Activated naive CD8-positive, alpha-beta T cell treated with anti-CD3 and anti-CD28 coated beads, Interleukin-2, amount 50 U/mL, for 24 hours (primary cell): ENCODE data around the gene FOXA3.

ENCODE experiments used
- ATAC-seq: fragments of 150-1000 bp; cut with Tn5 transposase; one replicate; pipeline ENCODE4 v1.10.0; 2021
- DNase-seq: peaks from one replicate; pipeline ENCODE4 v3.0.0; 2021
- H3K27ac Mint-ChIP-seq: one replicate; pipeline ENCODE4 v1.8.0; 2021; ENCODE audit warnings: mild to moderate bottlenecking, mixed read lengths
- H3K27me3 Mint-ChIP-seq: one replicate; pipeline ENCODE4 v1.8.0; 2021; ENCODE audit warnings: mixed read lengths
- H3K36me3 Mint-ChIP-seq: one replicate; pipeline ENCODE4 v1.8.0; 2021; ENCODE audit warnings: low read depth, mixed read lengths
- H3K4me1 Mint-ChIP-seq: one replicate; pipeline ENCODE4 v1.8.0; 2021; ENCODE audit warnings: mixed read lengths
- H3K4me3 Mint-ChIP-seq: one replicate; pipeline ENCODE4 v1.8.0; 2021; ENCODE audit warnings: mild to moderate bottlenecking, moderate library complexity, mixed read lengths
- H3K9me3 Mint-ChIP-seq: one replicate; pipeline ENCODE4 v1.8.0; 2021; ENCODE audit warnings: mixed read lengths

Gene FOXA3

DNA sequence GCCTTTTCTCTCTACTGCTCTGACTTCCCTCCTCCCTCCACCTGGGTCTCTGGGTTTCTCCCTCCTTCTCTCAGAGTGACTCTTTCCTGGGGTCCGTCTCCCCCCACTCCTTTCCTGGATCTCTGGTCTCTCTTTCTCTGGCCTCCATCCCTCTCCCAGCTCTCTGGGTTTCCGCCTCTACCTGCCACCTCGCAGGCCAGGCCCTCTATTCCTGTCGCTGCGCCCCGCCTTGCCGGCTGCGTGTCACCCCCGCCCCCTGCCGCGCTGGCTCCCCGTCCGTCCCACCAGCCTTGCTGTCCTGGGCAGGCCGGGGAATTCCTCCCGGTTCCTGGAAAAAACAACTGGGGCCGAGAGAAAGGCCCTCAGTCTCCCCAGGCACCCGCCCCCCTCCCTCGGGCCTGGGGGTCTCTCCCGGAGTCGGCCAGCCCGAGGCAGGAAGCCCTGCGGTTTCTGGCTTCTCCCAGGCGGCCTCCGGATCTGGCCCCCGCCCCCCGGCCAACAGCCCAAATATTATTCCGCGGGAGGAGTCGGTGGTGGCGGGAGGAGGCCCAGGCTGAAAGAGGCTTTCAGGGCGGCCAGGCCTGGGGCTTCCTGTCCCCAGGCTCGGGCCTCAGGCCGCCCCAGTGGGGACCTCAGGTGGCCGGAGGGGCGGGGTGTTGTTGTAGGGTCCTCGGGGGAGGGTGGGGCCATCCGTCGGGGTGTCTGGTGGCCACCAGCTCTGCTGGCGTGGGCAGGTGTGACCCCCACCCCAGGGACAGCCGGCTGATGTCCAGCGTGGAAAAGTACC lies 12.5 kb downstream of the FOXA3 start:
- Mint-ChIP-seq H3K4me1 (peaks cover 22% of the 10 kb centered on the region), H3K4me3 (peak overlapping the region; percentile 62), H3K27ac (no peak overlapping the region), H3K9me3 (no peaks in the 10 kb centered on the region), H3K36me3 (no peaks in the 10 kb centered on the region), H3K27me3 (peaks cover 24% of the 10 kb centered on the region)
- peak; percentile 29 for ATAC-seq
- peak; percentile 51 for DNase-seq

DNA sequence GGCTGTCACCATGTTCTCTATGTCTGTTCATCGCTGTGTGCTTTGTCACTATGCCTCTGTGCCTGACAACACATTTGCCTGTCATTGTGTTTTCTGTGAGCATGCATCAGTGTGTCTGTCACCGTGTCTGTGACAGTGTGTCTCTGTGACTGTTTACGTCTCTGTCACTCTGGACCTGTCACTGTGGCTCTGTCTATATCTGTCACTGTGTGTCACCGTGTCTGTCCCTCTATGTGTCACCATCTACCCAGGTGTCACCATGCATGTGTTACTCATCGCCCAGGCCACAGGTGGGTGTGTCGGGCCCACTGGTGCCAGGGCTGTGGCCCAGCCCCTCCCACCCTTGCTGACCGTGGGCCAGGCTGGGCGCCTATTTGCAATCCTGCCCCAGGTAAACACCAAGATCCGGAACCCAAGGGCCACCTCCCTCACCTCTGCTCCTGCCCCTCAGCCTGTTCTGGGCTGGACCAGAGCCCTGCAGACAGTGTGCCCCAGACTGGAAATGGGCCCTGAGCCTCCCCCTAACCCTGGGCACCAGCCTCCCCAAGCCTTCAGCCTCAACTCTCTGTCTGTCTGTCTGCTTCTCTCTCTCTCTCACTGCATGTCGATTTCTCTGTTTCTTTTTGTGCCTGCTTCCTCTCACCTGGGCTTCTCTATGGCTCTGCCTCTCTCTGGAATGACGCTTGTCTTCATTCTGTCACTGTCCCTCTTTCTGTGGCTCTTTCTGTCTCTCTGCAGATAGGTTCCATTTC lies 14.1 kb downstream of the FOXA3 start:
- Mint-ChIP-seq H3K27ac (no peak overlapping the region), H3K4me1 (peaks cover 31% of the 10 kb centered on the region), H3K9me3 (no peaks in the 10 kb centered on the region), H3K4me3 (no peak overlapping the region), H3K27me3 (peaks cover 24% of the 10 kb centered on the region), H3K36me3 (no peaks in the 10 kb centered on the region)
- ATAC-seq = peak; percentile 74
- DNase-seq = no peak

GRCh38 chr19:45879055-45879454 lies 14.9 kb downstream of the FOXA3 start:
- Mint-ChIP-seq H3K9me3 (no peaks in the 10 kb centered on the region), H3K4me1 (peaks cover 39% of the 10 kb centered on the region), H3K27me3 (peaks cover 24% of the 10 kb centered on the region), H3K36me3 (peaks cover 2% of the 10 kb centered on the region), H3K4me3 (no peak overlapping the region), H3K27ac (no peak overlapping the region)
- no peak for ATAC-seq
- DNase-seq = no peak

DNA sequence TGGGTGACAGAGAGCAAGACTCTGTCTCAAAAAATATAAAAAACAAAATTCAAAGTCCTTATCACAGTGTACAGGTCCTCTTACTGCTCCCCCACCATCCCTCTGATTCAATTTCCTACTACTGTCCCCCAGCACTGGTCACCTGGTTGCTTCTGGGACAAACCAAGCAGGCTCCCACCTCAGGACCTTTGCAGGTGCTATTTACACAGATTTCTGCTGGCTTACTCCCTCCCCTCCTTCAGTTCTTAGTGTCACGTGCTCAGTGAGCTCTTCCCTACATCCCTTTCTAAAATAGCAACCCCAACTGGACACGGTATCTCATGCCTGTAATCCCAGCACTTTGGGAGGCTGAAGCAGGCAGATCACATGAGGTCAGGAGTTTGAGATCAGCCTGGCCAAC lies 15.8 kb downstream of the FOXA3 start:
- H3K36me3 Mint-ChIP-seq = peaks cover 2% of the 10 kb centered on the region
- no peak for ATAC-seq
- DNase-seq = no peak
- no peak overlapping the region for H3K4me3 Mint-ChIP-seq
- H3K9me3 Mint-ChIP-seq = no peaks in the 10 kb centered on the region
- H3K27me3 Mint-ChIP-seq = peaks cover 20% of the 10 kb centered on the region
- H3K4me1 Mint-ChIP-seq = peaks cover 41% of the 10 kb centered on the region
- no peak overlapping the region for H3K27ac Mint-ChIP-seq

- H3K4me3 Mint-ChIP-seq = no peak overlapping the region
- no peak for DNase-seq
- no peak overlapping the region for H3K27ac Mint-ChIP-seq
Measured at GRCh38 chr19:45881082-45881908, 17.2 kb downstream of the FOXA3 start.

GRCh38 chr19:45881909-45882528 lies 17.9 kb downstream of the FOXA3 start:
- H3K36me3 Mint-ChIP-seq = peaks cover 2% of the 10 kb centered on the region

More at GRCh38 chr19:45881082-45881908, 17.2 kb downstream of the FOXA3 start:
- Mint-ChIP-seq H3K4me1 (peaks cover 37% of the 10 kb centered on the region), H3K9me3 (no peaks in the 10 kb centered on the region), H3K36me3 (peaks cover 2% of the 10 kb centered on the region), H3K27me3 (peaks cover 10% of the 10 kb centered on the region)
- no peak for ATAC-seq

GRCh38 chr19:45882652-45883585 lies 18.8 kb downstream of the FOXA3 start:
- peak; percentile 92 for DNase-seq
- Mint-ChIP-seq H3K4me1 (peaks cover 34% of the 10 kb centered on the region), H3K27me3 (peaks cover 3% of the 10 kb centered on the region), H3K27ac (peak overlapping the region; percentile 53), H3K36me3 (peaks cover 2% of the 10 kb centered on the region), H3K4me3 (peak overlapping the region; percentile 81), H3K9me3 (no peaks in the 10 kb centered on the region)
- peak; percentile 29 for ATAC-seq

More at GRCh38 chr19:45881909-45882528, 17.9 kb downstream of the FOXA3 start:
- ATAC-seq (no peak), DNase-seq (no peak)
- peaks cover 8% of the 10 kb centered on the region for H3K27me3 Mint-ChIP-seq
- H3K27ac Mint-ChIP-seq = no peak overlapping the region
- no peaks in the 10 kb centered on the region for H3K9me3 Mint-ChIP-seq
- peaks cover 37% of the 10 kb centered on the region for H3K4me1 Mint-ChIP-seq
- H3K4me3 Mint-ChIP-seq = no peak overlapping the region

GRCh38 chr19:45883586-45883880 lies 19.4 kb downstream of the FOXA3 start:
- peaks cover under 1% of the 10 kb centered on the region for H3K27me3 Mint-ChIP-seq
- H3K9me3 Mint-ChIP-seq = no peaks in the 10 kb centered on the region
- peaks cover 2% of the 10 kb centered on the region for H3K36me3 Mint-ChIP-seq
- ATAC-seq (no peak), DNase-seq (no peak)
- peaks cover 31% of the 10 kb centered on the region for H3K4me1 Mint-ChIP-seq
- peak overlapping the region; percentile 81 for H3K4me3 Mint-ChIP-seq
- H3K27ac Mint-ChIP-seq = peak overlapping the region; percentile 53

DNA sequence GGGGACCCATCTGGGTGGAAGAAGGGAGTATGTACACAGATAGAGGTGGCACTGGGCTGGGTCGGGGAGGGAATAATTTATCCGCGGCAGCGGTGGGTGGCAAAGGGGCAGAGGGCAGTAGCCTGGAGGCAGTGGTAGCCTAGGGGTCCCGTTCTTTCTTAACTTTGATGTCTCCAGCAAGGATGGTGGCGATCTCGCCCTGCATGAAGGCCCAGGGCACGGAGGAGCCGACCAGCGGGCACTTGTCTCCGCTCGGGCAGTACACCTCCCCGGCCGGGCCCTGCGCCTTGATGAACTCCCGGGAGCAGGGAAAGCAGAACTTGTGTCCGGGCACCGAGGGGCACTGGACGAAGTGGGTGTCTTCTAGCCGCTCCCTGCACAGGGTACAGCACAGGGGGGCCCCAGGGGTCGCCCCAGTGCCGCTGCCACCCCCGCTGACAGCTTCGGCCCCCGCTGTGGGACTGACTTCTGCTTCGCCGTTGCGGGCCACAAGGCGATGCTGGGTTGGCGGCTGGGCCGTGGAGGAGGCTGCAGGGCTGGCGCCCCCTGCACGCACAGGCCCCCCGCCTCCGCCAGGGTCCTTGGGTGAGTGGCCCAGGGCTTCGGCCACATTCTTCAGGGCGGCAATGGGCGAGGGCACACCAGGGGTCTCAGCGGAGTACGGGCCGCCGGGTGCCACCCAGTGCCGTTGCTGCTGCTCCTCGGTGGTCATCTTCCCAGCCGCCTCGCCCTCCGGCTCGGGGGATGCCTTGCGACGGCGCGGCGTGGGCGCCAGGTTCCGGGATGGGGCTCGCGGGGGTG lies 20.0 kb downstream of the FOXA3 start:
- no peak overlapping the region for H3K27ac Mint-ChIP-seq
- H3K4me3 Mint-ChIP-seq = peak overlapping the region; percentile 81
- DNase-seq (no peak), ATAC-seq (no peak)
- H3K4me1 Mint-ChIP-seq = peaks cover 29% of the 10 kb centered on the region
- H3K27me3 Mint-ChIP-seq = no peaks in the 10 kb centered on the region
- H3K36me3 Mint-ChIP-seq = peaks cover 2% of the 10 kb centered on the region
- no peaks in the 10 kb centered on the region for H3K9me3 Mint-ChIP-seq

DNA sequence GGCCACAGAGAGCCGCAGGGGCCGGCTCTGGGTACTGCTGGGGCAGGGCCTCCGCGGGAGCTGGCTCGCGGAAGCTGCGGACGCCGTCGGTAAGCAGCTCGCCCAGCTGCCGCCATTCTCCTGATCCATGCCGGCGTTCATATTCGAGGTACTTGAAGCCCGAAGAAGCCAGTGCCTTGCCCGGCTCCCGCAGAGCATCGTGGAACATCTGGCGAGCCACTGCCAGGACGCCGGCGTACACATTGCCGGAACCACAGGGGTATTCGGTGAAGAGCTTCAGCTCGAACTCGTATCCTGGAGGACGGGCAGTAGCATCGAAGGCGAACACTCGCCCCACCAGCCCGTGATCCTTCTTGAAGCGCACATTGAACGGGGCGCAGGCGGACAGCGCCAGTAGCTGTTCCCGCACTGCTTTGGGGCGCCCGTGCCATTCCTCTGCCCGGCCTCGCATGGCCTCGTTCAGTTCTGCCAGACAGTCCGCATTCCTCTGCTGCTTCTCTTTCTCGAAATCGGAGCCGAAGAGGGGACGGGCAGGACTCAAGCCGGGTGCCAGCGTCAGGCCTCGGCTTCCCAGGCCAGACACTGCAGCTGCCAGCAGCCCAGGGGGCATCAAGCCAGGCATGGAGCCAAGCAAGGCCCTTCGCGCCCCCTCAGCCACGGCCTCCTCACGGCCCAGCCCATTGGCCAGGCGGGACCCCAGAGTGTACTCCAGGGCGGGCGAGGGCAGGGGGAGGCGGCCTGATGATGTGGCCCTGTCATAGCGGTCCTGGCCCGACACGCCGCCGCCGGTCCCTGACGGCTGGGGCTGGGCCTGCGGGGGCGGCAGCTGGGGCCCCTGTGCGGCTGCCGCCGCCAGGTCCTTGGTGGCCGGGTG lies 20.8 kb downstream of the FOXA3 start:
- peak overlapping the region; percentile 68 for H3K4me3 Mint-ChIP-seq
- H3K27ac Mint-ChIP-seq = no peak overlapping the region
- peaks cover 29% of the 10 kb centered on the region for H3K4me1 Mint-ChIP-seq
- no peaks in the 10 kb centered on the region for H3K9me3 Mint-ChIP-seq
- ATAC-seq (peak; percentile 18), DNase-seq (peak; percentile 55)
- H3K36me3 Mint-ChIP-seq = peaks cover 2% of the 10 kb centered on the region
- H3K27me3 Mint-ChIP-seq = no peaks in the 10 kb centered on the region

DNA sequence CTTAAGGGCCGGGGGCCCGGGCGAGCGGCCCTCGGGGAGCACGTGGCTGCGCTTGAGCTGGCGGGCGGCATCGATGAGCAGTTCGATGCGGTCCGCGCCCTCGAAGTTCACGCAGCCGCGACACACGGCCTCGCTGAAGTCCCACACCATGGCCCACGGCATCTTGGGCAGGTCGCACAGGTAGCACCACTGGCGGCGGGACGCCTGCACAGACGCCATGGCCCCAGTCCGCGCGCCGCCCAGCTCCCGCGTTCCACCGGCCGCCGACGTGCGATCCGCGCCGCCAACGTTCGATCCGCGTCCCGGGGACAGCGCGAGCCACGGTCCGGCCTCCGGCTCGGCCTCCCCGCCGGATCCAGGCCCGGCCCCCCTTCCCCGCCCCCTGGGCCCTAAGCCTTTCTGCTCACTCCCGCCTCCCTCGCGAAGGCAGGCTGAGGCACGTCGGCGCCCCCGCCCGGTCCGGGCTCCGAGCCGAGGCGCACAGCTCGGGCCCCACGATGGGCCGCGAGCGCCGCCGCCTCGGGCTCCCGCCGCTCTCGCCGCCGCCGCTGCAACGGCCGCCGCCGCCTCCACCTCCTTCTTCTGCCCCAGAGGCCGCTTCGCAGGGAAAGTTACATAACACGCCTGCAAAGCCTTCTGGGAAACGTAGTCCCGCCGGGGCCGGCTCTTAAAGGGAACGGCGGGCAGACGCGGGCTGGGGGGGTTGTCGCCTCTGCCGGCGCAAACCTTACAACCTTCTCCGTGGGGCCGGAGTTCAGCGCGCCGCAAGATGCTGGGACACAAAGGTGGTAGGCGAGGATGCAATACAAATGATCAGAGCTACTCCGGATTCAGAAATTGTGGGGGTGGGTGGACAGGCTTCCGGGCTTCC lies 21.7 kb downstream of the FOXA3 start, which contains the start of gene IRF2BP1:
Gene IRF2BP1, minus strand, starts transcription at position 586 of the 871 bp plus-strand sequence. Its CDS starts 367 bp downstream, at position 219.
- Mint-ChIP-seq H3K4me3 (peak within 1 kb of the TSS; percentile 85), H3K27ac (peak within 1 kb of the TSS; percentile 90), H3K9me3 (no peaks in the 10 kb centered on the region), H3K4me1 (peaks cover 29% of the 10 kb centered on the region), H3K27me3 (no peaks in the 10 kb centered on the region), H3K36me3 (peaks cover 2% of the 10 kb centered on the region)
- ATAC-seq (peak; percentile 72), DNase-seq (peak; percentile 87)
